GM23248 (cell line): ENCODE results near the gene ACIN1.

Source experiments
- EZH2 ChIP-seq: fragments of 200-600 bp; sonication (generic); IDR thresholded peaks from 2 replicates; pipeline ENCODE4 v1.6.1; 2018; ENCODE audit warnings: antibody characterized with exemption, mild to moderate bottlenecking; ENCODE audit not compliant: insufficient read depth, poor library complexity, severe bottlenecking
- EZH2phosphoT487 ChIP-seq: fragments of 200-600 bp; sonication (generic); IDR thresholded peaks from 2 replicates; pipeline ENCODE4 v1.6.1; 2018; ENCODE audit warnings: antibody characterized with exemption, moderate library complexity, mild to moderate bottlenecking, low read depth; ENCODE audit not compliant: insufficient read depth

DNA sequence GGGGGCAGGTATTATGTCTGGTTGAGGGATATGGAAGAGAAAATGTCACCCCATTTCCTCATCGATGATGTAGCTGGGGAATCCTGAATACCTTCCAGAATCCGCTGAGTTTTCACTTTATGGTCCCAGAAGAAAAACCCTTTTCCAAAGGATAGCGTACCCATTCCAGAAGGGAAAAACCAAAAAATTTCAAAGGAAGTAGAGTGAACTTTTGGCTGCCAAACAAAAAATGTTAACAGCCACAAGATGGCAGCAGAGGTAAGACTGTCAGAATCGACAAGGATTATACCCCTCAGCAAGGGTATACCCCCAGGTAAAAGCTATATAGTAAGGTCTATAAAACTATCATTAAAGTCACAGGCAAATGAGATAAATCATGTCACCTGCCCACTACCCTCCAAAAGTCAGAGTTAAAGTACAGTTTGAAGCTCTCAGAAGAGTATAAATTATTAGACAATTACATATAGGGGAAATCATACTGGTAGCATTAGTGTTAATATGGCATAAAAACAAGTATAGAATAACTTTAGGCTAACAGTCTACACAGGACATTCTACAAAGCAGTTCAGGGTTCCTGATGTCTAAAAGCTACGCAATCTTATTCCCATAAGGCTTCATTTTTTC, 18.0 kb downstream of the ACIN1 start:
- TF ChIP-seq EZH2 (no peak), EZH2phosphoT487 (no peak)
